ENCODE measurements around the gene MAPK11.

The MAPK11 gene

DNA sequence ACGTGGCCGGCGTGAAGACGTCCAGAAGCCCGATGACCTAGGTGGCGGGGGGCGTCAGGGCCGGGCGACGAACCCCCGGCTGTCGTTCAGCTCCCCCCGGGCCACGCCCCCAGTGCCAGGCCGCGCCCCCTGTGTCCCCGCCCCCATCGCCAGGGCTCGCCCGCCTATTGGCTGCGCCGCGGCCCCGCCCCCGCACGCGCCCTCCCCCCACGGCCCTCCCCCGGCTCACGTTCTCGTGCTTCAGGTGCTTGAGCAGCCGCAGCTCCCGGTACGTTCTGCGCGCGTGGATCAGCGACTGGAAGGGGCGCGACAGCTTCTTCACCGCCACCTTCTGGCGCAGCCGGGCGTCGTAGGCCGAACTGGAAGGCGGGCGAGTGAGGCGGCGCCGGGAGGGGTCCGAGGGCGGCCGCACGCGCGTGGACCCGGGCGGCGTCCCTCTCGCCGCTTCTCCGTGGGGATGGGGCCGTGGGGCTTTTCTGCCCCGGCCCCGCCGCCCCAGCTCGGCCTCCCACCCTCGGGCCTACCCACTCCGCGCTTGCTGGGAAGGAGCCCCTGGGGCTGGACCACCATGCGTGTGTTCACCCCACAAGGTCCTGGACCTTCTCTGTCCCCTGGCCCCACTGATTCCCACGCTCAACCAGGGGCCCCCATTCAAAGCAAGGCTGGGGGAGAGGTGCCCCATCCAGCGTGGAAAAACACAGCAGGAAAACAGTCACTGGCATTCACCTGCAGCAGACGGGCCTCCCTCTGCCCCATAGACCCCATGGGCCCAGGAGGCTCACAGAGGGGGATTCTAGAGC, 2.4 kb downstream of the MAPK11 start:
- peaks cover 48% of the 10 kb centered on the region for H3K4me1 Mint-ChIP-seq
- no peak overlapping the region for H3K4me3 Mint-ChIP-seq
- peaks cover 6% of the 10 kb centered on the region for H3K27me3 Mint-ChIP-seq
- no peak overlapping the region for H3K27ac Mint-ChIP-seq
- no peak for ATAC-seq
- no peaks in the 10 kb centered on the region for H3K9me3 Mint-ChIP-seq
- H3K36me3 Mint-ChIP-seq: no peaks in the 10 kb centered on the region

DNA sequence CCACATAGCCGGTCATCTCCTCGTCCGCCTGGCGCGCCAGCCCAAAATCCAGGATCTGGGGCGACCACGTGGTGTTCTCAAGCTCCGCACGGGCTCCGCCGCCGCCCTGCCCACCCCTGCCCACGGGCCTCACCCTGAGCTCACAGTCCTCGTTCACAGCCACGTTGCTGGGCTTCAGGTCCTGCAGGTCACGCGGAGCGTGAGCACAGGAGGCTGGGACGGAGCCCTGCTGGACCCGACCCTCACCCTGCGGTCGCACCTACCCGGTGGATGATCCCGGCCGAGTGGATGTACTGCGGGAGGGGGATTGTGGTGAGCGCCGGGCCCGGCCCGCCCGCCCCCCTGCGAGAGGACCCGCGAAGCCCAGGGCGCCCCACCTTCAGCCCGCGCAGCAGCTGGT, 3.2 kb downstream of the MAPK11 start:
- Mint-ChIP-seq H3K27me3 (peaks cover 14% of the 10 kb centered on the region), H3K9me3 (no peaks in the 10 kb centered on the region), H3K4me1 (peaks cover 56% of the 10 kb centered on the region), H3K36me3 (no peaks in the 10 kb centered on the region), H3K27ac (no peak overlapping the region), H3K4me3 (no peak overlapping the region)
- no peak for ATAC-seq

DNA sequence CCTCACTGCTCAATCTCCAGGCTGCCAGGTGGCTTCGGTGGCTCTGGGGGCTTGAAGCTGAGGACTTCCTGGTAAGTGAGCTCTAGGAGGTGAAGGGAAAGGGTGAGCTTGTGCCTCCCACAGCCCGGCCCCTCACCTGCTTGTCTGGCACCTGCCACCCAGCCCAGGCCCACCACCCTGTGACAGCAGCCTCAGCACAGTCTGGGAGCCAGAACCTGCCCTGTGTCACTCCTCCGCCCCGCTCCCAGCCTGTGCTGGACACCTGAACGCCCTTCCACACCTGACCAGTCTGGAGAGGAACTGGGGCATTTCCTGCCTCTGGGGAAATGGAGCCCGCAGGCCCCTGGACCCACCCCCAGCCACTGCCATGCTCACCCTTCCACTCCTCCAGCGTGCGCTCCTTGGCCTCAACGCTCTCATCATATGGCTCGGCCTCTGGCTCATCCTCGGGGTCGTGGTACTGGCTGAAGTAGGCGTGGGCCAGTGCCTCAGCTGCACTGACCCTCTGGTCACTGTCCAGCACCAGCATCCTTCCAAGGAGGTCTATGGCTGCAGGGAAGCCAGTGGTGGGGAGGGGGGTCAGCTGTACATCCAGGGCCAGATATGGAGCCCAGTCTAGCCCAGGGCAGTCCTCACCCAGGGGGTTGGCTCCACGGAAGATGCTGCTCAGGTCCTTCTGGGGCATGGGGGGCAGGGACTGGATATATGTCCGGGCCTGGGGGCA, 5.1 kb downstream of the MAPK11 start:
- ATAC-seq: no peak
- Mint-ChIP-seq H3K27me3 (peaks cover 23% of the 10 kb centered on the region), H3K4me3 (no peak overlapping the region), H3K4me1 (peaks cover 55% of the 10 kb centered on the region), H3K36me3 (no peaks in the 10 kb centered on the region), H3K9me3 (no peaks in the 10 kb centered on the region), H3K27ac (peak overlapping the region; percentile 5)

DNA sequence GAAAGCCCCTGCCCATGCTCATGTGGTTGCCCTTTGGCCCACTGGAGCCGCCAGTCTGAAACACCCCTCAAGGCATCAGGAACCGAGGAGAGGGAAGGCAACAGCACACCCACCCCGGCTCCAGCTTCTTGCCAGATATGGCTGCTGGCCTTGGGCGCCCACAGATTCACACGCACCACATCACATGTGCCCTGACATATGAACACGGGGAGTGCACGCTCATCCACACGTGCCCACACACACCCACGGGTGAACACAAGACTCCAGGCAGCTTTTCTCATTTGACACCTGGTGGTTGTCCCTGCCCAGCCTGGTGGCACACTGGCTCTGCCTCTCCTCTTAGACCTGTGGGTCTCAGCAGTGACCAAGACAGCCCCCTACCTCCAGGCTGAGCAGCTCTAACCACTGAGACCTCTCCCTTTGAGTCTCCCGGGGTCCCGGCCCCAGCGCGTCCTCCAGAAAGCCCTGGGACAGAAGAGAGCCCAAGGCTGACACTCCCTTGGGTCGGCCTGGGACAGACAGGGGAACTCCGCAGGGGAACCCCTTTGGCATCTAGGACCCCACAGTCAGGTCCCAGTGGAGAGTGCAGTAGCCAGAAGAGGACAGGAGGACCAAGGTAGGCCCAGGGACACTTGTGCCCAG, 6.0 kb downstream of the MAPK11 start:
- Mint-ChIP-seq H3K27ac (no peak overlapping the region), H3K9me3 (no peaks in the 10 kb centered on the region), H3K4me3 (no peak overlapping the region), H3K27me3 (peaks cover 32% of the 10 kb centered on the region), H3K36me3 (no peaks in the 10 kb centered on the region), H3K4me1 (peaks cover 50% of the 10 kb centered on the region)
- ATAC-seq: no peak

DNA sequence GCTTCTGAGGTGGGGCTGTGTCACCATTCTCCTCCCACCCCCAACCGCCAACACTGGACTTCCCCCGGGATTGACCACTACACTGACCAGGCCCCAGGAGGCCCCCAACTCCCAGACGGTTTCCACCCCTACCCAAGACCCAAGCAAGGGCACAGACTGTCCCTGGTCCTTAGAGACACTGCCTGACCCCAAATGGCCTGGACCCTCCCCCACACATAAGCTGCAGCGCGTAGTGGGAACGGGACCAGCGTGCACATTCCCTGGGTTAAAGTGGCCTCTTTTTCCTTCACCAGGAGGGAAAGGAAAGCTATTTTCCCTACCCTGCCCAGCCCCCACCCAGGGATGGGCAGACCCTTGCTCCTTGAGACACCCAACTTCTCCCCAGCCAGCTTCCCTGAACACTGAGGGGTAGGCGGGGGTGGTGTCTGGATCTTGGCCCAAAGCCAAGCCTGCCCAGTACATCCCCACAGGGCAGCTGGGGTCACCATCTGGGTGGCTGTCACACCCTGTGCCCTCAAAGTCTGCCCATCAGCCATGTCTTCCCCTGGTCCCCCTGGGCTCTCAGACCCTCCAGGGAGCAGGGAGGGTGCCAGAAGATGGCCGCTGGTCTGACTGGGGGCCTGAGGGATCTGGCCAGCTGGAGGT, 7.1 kb downstream of the MAPK11 start:
- peaks cover 38% of the 10 kb centered on the region for H3K4me1 Mint-ChIP-seq
- no peaks in the 10 kb centered on the region for H3K36me3 Mint-ChIP-seq
- H3K27ac Mint-ChIP-seq: no peak overlapping the region
- no peaks in the 10 kb centered on the region for H3K9me3 Mint-ChIP-seq
- peaks cover 43% of the 10 kb centered on the region for H3K27me3 Mint-ChIP-seq
- no peak overlapping the region for H3K4me3 Mint-ChIP-seq
- ATAC-seq: no peak

DNA sequence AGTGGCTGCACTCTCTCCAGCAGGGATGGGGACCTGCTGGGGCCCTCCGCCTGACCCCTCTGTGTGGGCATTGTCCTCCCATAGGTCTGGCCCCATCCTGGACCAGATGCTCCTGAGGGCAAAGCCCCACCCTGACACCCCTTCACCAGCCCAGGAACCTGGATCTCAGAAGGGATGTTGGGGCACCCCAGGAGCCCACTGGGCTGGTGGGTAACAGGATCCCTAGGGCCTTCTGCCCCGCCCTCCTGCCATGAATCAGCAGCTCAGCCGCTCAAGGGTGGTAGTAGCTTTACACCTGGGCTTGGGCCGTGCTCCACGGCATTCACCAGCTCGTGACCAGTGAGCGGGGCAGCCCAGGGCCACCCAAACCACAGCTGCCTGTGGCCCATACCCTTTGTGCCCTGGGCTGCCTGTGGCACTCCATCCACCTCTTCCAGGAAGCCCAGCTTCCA, 7.7 kb downstream of the MAPK11 start:
- peaks cover 37% of the 10 kb centered on the region for H3K4me1 Mint-ChIP-seq
- H3K27me3 Mint-ChIP-seq: peaks cover 49% of the 10 kb centered on the region
- no peak for ATAC-seq
- H3K4me3 Mint-ChIP-seq: peak overlapping the region; percentile 66
- no peaks in the 10 kb centered on the region for H3K9me3 Mint-ChIP-seq
- H3K27ac Mint-ChIP-seq: peak overlapping the region; percentile 53
- no peaks in the 10 kb centered on the region for H3K36me3 Mint-ChIP-seq

DNA sequence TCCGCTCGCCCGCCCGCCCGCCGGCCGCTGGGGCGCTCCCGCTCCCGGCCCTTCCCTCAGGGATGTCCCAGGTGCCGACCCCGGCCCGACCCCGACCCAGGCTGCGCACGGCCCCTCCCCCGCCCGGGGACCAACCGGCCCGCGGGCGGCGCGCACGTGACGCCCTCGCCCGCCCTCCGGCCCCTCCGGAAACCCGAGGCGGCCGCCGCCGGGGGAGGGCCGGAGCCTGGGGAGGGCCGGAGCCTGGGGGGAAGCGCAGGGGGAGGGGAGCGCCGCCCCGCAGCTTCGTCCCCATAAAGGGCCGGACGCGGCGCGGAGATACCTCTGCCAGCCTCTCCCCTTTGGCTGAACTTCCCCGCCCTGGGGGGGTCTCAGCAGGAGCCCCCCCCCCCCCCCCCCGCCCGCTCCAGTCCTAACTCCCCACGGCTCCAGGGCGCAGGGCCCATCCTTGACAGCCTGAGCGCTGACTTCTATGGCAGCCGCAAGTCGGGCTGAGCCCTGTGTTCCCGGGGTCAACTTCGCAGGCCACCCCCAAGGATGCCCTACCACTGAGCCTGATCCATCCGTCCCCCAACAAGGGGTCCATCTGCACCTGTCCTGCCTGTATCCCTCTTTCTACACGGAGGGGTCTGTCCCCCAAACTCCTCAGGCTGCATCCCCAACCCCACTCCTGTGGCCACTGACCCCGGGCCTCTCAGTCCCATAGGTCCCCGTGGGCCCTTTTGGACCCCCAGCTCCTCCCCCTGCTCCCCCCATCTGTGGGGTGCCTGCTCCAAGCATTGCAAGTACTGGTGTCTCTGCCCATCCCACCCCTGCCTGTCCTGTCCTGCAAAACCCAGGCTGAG, 8.3 kb downstream of the MAPK11 start, which contains the start of gene MAPK12:
MAPK12 (minus strand) TSS at position 69 of the 845 bp plus-strand sequence. CDS start 174 bp downstream, outside the sequence.
- Mint-ChIP-seq H3K36me3 (no peaks in the 10 kb centered on the region), H3K4me1 (peaks cover 37% of the 10 kb centered on the region), H3K27me3 (peaks cover 55% of the 10 kb centered on the region), H3K27ac (peak within 1 kb of the TSS; percentile 53), H3K9me3 (no peaks in the 10 kb centered on the region), H3K4me3 (peak within 1 kb of the TSS; percentile 66)
- peak; percentile 31 for ATAC-seq

DNA sequence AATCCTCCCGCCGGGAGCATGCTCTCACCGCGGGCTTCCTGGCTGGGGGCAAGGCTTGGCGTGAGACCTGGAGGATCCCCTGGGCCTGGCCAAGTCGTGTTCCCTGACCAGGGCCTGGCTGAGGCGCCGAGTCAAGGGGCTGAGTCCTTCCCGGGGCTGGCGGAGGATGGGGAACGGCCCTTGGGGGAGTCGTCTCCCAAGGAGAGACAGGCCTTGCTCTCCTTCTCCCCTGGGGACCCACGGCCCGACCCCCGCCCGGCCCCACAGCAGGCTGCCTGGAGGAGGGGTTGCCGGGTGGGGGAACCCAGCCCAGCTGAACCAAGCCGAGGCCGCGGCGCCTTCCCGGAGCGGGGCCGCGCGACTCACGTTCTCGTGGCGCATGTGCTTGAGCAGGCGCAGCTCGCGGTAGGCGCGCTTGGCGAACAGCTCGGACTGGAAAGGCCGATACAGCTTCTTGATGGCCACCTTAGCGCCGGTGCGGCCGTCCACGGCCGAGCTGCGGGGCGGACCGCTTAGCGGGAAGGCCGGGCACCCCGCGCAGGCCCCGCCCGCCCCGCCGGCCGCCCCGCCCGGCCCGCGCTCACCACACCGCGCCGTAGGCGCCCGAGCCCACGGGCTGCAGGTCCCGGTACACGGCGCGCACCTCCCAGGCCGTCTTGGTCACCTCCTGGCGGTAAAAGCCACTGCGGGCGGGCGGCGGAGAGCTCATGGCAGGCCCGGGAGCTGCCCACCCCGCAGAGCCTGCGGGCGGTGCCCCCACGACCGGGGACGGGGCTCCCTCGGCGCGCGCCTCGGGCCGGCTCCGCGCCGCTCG, 9.2 kb downstream of the MAPK11 start:
- ATAC-seq: peak; percentile 37

DNA sequence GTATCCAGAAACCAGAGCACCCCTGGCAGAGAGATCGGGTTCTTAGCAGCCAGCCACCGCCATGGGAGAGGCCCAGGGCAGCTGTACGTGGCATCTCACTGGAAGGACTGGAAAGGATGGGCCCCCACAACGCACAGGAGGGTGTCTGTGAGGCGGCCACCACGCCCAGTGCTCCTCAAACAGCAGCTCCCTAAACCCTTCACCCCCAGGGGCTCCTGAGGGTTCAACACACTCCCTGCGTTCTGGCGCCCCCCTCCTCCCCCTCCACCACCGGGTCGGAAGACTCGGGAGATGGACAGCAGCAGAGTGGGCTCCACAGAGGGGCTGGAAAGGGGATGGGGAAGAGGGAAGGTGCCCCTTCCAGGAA, 9.8 kb downstream of the MAPK11 start:
- Mint-ChIP-seq H3K27me3 (peaks cover 55% of the 10 kb centered on the region), H3K4me1 (peaks cover 31% of the 10 kb centered on the region), H3K27ac (no peak overlapping the region), H3K9me3 (no peaks in the 10 kb centered on the region), H3K4me3 (peak overlapping the region; percentile 59), H3K36me3 (no peaks in the 10 kb centered on the region)
- ATAC-seq: no peak

More for the DNA sequence above, 9.2 kb downstream of the MAPK11 start:
- Mint-ChIP-seq H3K36me3 (no peaks in the 10 kb centered on the region), H3K27me3 (peaks cover 55% of the 10 kb centered on the region), H3K4me1 (peaks cover 34% of the 10 kb centered on the region), H3K9me3 (no peaks in the 10 kb centered on the region), H3K4me3 (peak overlapping the region; percentile 59), H3K27ac (no peak overlapping the region)

DNA sequence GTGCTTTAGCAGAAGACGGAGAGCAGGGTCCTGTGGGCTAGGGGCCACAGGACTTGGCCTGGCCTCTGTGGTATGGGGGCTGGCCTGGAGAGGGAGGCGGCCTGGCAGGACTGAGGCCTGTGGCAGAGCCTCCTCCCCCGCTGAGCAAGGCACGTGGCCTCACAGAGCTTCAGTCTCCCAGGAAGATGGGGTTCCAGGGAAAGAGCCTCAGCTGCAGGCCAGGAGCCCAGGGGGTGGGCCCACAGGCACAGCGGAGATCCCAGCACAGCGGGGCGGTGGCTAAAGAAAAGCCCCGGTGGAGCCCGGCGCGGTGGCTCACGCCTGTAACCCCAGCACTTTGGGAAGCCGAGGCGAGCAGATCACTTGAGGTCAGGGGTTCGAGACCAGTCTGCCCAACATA, 10.9 kb downstream of the MAPK11 start:
- Mint-ChIP-seq H3K4me3 (no peak overlapping the region), H3K27ac (no peak overlapping the region), H3K36me3 (no peaks in the 10 kb centered on the region), H3K9me3 (no peaks in the 10 kb centered on the region), H3K27me3 (peaks cover 55% of the 10 kb centered on the region), H3K4me1 (peaks cover 20% of the 10 kb centered on the region)
- ATAC-seq: no peak

DNA sequence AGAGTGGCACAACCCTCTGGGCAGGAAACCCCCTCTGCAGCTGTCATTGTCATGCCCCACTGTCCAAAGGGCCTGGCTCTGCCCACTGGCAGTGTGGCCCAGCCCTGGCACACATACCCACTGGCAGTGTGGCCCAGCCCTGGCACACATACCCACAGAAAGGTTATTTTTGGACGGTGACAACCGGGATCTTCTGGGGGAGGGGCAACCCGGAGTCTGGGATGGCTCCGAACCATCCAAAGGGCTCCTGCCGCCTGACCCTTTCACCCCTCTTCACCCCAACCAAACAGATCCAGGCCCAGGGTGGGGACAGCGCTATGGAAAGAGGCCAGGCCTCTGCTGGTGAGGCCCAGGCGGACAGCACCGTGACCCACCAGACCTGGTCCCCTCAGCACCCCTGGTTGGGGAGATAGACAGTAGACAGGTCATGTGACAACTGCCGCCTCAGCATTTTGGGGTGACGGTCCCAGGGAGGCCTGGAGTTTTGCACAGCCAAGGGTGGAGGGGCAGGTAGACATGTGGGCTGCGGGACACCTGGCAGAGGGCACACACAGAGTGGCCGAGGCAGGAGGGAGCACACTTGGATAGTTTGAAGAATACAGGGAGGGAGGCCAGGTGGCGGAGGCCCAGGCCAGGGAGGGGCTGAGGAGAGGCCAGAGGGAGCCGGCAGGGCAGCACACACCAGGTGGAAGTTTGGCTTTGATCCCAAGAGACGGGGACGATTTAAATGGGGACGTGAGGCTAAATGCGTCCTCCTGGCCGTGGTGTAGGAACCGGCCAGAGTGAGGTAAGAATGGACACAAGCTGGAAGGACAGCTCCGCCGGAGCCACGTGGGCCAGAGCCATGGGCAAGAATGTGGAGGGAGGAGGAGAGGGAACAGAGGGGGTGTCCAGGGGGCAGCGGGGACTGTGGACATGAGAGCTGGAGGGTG, 11.6 kb downstream of the MAPK11 start:
- Mint-ChIP-seq H3K36me3 (no peaks in the 10 kb centered on the region), H3K27ac (no peak overlapping the region), H3K27me3 (peaks cover 55% of the 10 kb centered on the region), H3K9me3 (no peaks in the 10 kb centered on the region), H3K4me3 (no peak overlapping the region), H3K4me1 (peaks cover 17% of the 10 kb centered on the region)
- no peak for ATAC-seq

DNA sequence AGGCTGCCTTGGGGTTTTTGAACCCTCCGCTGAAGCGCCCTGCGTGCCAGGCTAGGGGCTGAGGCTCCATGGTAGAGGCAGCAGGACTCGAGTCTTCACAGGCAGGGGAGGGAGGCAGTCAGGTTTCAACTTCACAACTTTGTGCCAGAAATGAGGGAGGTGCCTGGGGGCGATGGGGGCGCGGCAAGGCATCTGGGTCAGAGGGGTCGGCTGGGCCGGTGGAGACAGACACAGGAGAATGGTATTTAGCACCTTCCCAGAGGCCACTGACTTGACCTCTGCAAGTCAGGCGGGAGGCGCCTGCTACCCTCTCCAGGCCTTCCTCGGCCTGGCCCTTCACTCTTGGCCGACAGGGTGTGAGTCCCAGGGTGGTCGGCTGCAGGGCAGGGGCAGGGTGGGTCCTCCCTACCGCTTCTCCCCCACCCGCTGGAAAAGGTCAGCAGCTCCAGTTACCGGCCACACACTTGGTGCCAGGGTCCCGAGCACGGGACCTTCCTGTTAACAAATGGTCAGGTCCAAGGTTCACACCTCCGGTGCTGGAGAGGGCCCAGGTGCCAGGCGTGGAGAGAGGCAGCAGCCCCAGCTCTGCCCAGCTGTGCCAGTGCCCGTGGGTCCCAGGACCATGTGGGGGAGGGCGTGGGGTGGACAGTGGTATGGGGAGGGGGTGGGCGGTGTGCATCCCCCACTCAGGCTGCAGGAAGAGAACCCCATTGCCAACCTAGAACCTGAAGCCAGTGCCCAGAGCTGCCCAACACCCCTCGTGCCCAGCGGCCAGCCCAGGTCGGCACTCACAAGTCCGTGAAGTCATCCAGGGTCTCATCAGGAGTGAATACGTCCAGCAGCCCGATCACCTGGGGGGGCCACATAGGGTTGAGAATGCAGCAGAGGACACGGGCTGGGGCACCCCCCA, 12.5 kb downstream of the MAPK11 start:
- H3K4me1 Mint-ChIP-seq: peaks cover 10% of the 10 kb centered on the region
- no peak for ATAC-seq
- no peak overlapping the region for H3K27ac Mint-ChIP-seq
- peaks cover 48% of the 10 kb centered on the region for H3K27me3 Mint-ChIP-seq
- no peaks in the 10 kb centered on the region for H3K9me3 Mint-ChIP-seq
- H3K4me3 Mint-ChIP-seq: no peak overlapping the region
- no peaks in the 10 kb centered on the region for H3K36me3 Mint-ChIP-seq
